ENCODE data around the gene CCNA1.

The CCNA1 gene

GRCh38 chr13:36450534-36450933 lies 18.2 kb downstream of the CCNA1 start:
- DNase-seq (ENCODE audit: low read depth): no peak
- no peak for TF ChIP-seq CTCF (conservative IDR thresholded peaks at IDR 0.05; ENCODE audit: low read depth, low read length)
- H3K4me3 ChIP-seq (ENCODE audit: low read length): no peak overlapping the region

- peak; percentile 54 for TF ChIP-seq CTCF (conservative IDR thresholded peaks at IDR 0.05; ENCODE audit: low read depth, low read length)
- no peak for DNase-seq (ENCODE audit: low read depth)
- no peak overlapping the region for H3K4me3 ChIP-seq (ENCODE audit: low read length)
Measured at GRCh38 chr13:36453516-36453915, 21.2 kb downstream of the CCNA1 start.

- H3K4me3 ChIP-seq (ENCODE audit: low read length): no peak overlapping the region
- DNase-seq (ENCODE audit: low read depth): no peak
- no peak for TF ChIP-seq CTCF (conservative IDR thresholded peaks at IDR 0.05; ENCODE audit: low read depth, low read length)
Measured at GRCh38 chr13:36454121-36454520, 21.8 kb downstream of the CCNA1 start.

- H3K4me3 ChIP-seq (ENCODE audit: low read length): no peak overlapping the region
- no peak for DNase-seq (ENCODE audit: low read depth)
- TF ChIP-seq CTCF (conservative IDR thresholded peaks at IDR 0.05; ENCODE audit: low read depth, low read length): no peak
Measured at GRCh38 chr13:36454987-36455386, 22.7 kb downstream of the CCNA1 start.

DNA sequence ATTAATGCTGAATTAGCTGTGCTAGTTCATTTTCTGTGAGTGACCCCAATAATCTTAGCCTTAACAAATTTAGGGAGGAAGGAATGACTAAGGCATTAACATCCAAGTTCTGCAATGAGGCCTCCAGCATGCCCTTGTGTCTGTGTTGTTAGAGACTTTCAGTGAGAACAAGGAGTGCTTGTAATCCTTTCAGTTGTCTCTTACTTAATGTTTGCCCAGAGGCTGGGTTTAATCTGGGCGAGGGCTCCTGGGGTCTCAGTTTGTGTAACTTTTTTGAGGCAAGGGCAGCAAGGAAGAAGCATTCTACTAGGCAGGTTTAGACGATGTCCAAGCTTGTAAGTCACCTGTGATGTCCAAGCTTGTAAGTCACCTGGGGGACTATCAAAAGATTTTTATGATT lies 24.3 kb downstream of the CCNA1 start:
- no peak for TF ChIP-seq CTCF (conservative IDR thresholded peaks at IDR 0.05; ENCODE audit: low read depth, low read length)
- no peak for DNase-seq (ENCODE audit: low read depth)
- H3K4me3 ChIP-seq (ENCODE audit: low read length): no peak overlapping the region

GRCh38 chr13:36461506-36461905 lies 29.2 kb downstream of the CCNA1 start:
- H3K4me3 ChIP-seq (ENCODE audit: low read length): no peak overlapping the region
- TF ChIP-seq CTCF (conservative IDR thresholded peaks at IDR 0.05; ENCODE audit: low read depth, low read length): no peak
- DNase-seq (ENCODE audit: low read depth): no peak

DNA sequence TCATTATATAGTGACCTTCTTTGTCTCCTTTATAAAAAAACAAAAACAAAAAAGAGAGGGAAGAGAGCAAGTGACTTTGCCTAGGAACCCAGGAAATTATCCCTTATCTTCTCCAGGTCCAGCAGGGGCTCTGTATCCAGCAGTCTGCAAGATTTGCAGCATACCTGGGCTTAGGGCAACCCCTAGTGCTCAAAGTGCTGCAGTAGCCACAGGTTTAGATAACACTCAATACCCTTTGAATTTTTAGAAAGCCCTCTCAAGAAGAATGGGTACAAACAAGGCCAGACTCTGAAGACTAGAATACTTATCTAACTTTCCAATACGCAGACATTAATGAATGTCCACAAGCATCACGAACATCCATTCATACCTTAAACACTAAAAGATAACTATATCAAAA lies 43.2 kb downstream of the CCNA1 start:
- no peak for DNase-seq (ENCODE audit: low read depth)
- TF ChIP-seq CTCF (conservative IDR thresholded peaks at IDR 0.05; ENCODE audit: low read depth, low read length): no peak
- no peak overlapping the region for H3K4me3 ChIP-seq (ENCODE audit: low read length)

All from retinal pigment epithelial cell (primary cell).